HCT116 (cell line): ENCODE measurements around the gene WDR90. TPM values are rescaled to one million over a fixed set of nuclear protein-coding genes. Genes with fewer than 3 reads are reported as not detected.
A peak's percentile ranks its signal among the peaks of the same experiment; 100 is the strongest.

Source experiments
- ATAC-seq: fragments of 200-7000 bp; cut with Tn5 transposase; 2 replicates; pipeline ENCODE4 v1.9.1; 2020; ENCODE audit warnings: mild to moderate bottlenecking, moderate library complexity
- BruUV-seq: library from RNA; stranded (reverse); fragments of 400-500 nt; replicated peaks from 2 replicates; lab custom pipeline; 2021; lab: Mats Ljungman, UMichigan
- CTCF ChIA-PET: fragments of 300-600 bp; sonication (Branson Sonifier 250); formaldehyde crosslinking; loops from one replicate; lab custom pipeline; 2021; ENCODE audit warnings: antibody characterized with exemption; lab: Charles Lee
- POLR2A ChIA-PET: fragments of 300-600, 350-600 bp; sonication (Branson Sonifier 250); formaldehyde crosslinking; loops from one replicate; lab custom pipeline; 2021; ENCODE audit warnings: antibody characterized with exemption; lab: Charles Lee
- RAD21 ChIA-PET, 2 experiments: fragments of 300-600 bp; sonication (Branson Sonifier 250); formaldehyde crosslinking; loops; one replicate each; lab custom pipeline; 2023; ENCODE audit warnings: low total read pairs in 2 of 2; ENCODE audit not compliant: uncharacterized antibody in 2 of 2, unreplicated experiment in 2 of 2, low non-redundant PET in 1 of 2; lab: Charles Lee
- DNase-seq: peaks from one replicate; pipeline ENCODE4 v3.0.0-alpha.2; 2010; ENCODE audit warnings: low read depth, low spot score
- H2AFZ ChIP-seq: fragments of 200-600 bp; shearing (Covaris generic), sonication (generic); 2 replicates; pipeline ENCODE4 v1.6.1; 2017; ENCODE audit warnings: low read depth, mixed run types, mixed read lengths, antibody characterized with exemption, low read length; ENCODE audit not compliant: poor library complexity, severe bottlenecking
- H3K27ac ChIP-seq: 2 replicates; pipeline ENCODE4 v1.5.1; 2012; ENCODE audit warnings: low read depth, low read length
- H3K27me3 ChIP-seq: fragments of 200-600 bp; sonication (generic); 2 replicates; pipeline ENCODE4 v1.6.1; 2016; ENCODE audit warnings: mixed run types, low read length, mixed read lengths; ENCODE audit not compliant: insufficient read depth
- H3K36me3 ChIP-seq, 2 experiments: fragments of 200-500 bp in 1 of 2; fragments of 200-600 bp in 1 of 2; sonication (Bioruptor generic) in 1 of 2; sonication (generic) in 1 of 2; 2 replicates each; pipeline versions ENCODE4 v1.5.1 to v1.6.1; 2014 to 2016; ENCODE audit warnings: low read length in 2 of 2, inconsistent platforms in 1 of 2, mixed read lengths in 1 of 2, mixed run types in 1 of 2; ENCODE audit not compliant: insufficient read depth in 2 of 2, control insufficient read depth in 1 of 2
- H3K4me1 ChIP-seq, 2 experiments: fragments of 200-600 bp in 1 of 2; sonication (generic) in 1 of 2; 2 replicates each; pipeline versions ENCODE4 v1.5.1 to v1.6.1; 2012 to 2017; ENCODE audit warnings: low read length in 2 of 2, inconsistent platforms in 1 of 2, mild to moderate bottlenecking in 1 of 2, mixed read lengths in 1 of 2, mixed run types in 1 of 2, moderate library complexity in 1 of 2; ENCODE audit not compliant: insufficient read depth in 2 of 2, control insufficient read depth in 1 of 2
- H3K4me2 ChIP-seq: fragments of 200-600 bp; sonication (generic); 2 replicates; pipeline ENCODE4 v1.6.1; 2017; ENCODE audit warnings: mixed run types, low read length, mixed read lengths
- H3K4me3 ChIP-seq, 2 experiments: fragments of 200-600 bp in 1 of 2; sonication (generic) in 1 of 2; replicated peaks in 1 of 2; 2 replicates each; pipeline ENCODE4 v1.5.1; 2011 to 2016; ENCODE audit warnings: low read length in 2 of 2, control low read depth in 1 of 2, low read depth in 1 of 2, mild to moderate bottlenecking in 1 of 2, mixed read lengths in 1 of 2, mixed run types in 1 of 2
- H3K79me2 ChIP-seq: fragments of 200-600 bp; sonication (generic); 2 replicates; pipeline ENCODE4 v1.6.1; 2017; ENCODE audit warnings: mild to moderate bottlenecking, mixed run types, low read length, moderate library complexity, mixed read lengths; ENCODE audit not compliant: insufficient read depth
- H3K9ac ChIP-seq: fragments of 200-600 bp; sonication (generic); 2 replicates; pipeline ENCODE4 v1.6.1; 2016; ENCODE audit warnings: low read length, mixed read lengths
- H3K9me2 ChIP-seq: fragments of 200-600 bp; sonication (generic), shearing (Covaris generic); 2 replicates; pipeline ENCODE4 v1.6.1; 2017; ENCODE audit warnings: mixed run types, mild to moderate bottlenecking, moderate library complexity; ENCODE audit not compliant: insufficient read depth
- H3K9me3 ChIP-seq, 2 experiments: fragments of 200-500 bp in 1 of 2; fragments of 200-600 bp in 1 of 2; sonication (Bioruptor generic) in 1 of 2; sonication (generic) in 1 of 2; 2 replicates each; pipeline ENCODE4 v1.6.1; 2014 to 2017; ENCODE audit warnings: low read length in 2 of 2, mixed read lengths in 2 of 2, inconsistent platforms in 1 of 2, low read depth in 1 of 2, mild to moderate bottlenecking in 1 of 2, mixed run types in 1 of 2, moderate library complexity in 1 of 2; ENCODE audit not compliant: control insufficient read depth in 1 of 2, insufficient read depth in 1 of 2
- H4K20me1 ChIP-seq: fragments of 200-600 bp; sonication (generic), shearing (Covaris generic); 2 replicates; pipeline ENCODE4 v1.6.1; 2017; ENCODE audit warnings: mixed run types, mild to moderate bottlenecking, moderate library complexity; ENCODE audit not compliant: insufficient read depth
- CBX3 ChIP-seq: IDR thresholded peaks from 2 replicates; pipeline ENCODE4 v1.6.1; 2012; ENCODE audit warnings: low read depth
- CEBPB ChIP-seq: IDR thresholded peaks from 2 replicates; pipeline ENCODE4 v1.6.1; 2012; ENCODE audit warnings: low read depth
- EGR1 ChIP-seq: IDR thresholded peaks from 2 replicates; pipeline ENCODE4 v1.6.1; 2012; ENCODE audit warnings: low read depth
- EZH2 ChIP-seq: fragments of 200-600 bp; sonication (generic); IDR thresholded peaks from 2 replicates; pipeline ENCODE4 v1.6.1; 2017; ENCODE audit warnings: antibody characterized with exemption, mixed run types
- FOSL1 ChIP-seq: IDR thresholded peaks from 2 replicates; pipeline ENCODE4 v1.6.1; 2012; ENCODE audit warnings: low read depth
- POLR2AphosphoS5 ChIP-seq: IDR thresholded peaks from 2 replicates; pipeline ENCODE4 v1.6.1; 2011; ENCODE audit warnings: mild to moderate bottlenecking, low read depth, low read length, moderate library complexity
- SIN3A ChIP-seq: IDR thresholded peaks from 2 replicates; pipeline ENCODE4 v1.6.1; 2012; ENCODE audit warnings: low read depth
- SRF ChIP-seq: IDR thresholded peaks from 2 replicates; pipeline ENCODE4 v1.6.1; 2012; ENCODE audit warnings: low read depth
- TCF7L2 ChIP-seq: IDR thresholded peaks from 2 replicates; pipeline ENCODE4 v1.7.0; 2011; ENCODE audit warnings: borderline replicate concordance, inconsistent platforms; ENCODE audit not compliant: insufficient read depth, insufficient read length; ENCODE audit errors: extremely low read depth
- YY1 ChIP-seq: IDR thresholded peaks from 2 replicates; pipeline ENCODE4 v1.6.1; 2011; ENCODE audit warnings: low read length, low read depth, moderate library complexity, mild to moderate bottlenecking; ENCODE audit not compliant: insufficient replicate concordance; ENCODE audit errors: extremely low read depth
- ZFX ChIP-seq: fragments of 450-650 bp; IDR thresholded peaks from 2 replicates; pipeline ENCODE4 v1.6.1; 2017
- ZNF274 ChIP-seq: fragments of 200-500 bp; sonication (Bioruptor generic); IDR thresholded peaks from 2 replicates; pipeline ENCODE4 v1.6.1; 2014; ENCODE audit warnings: mild to moderate bottlenecking, low read depth, low read length, inconsistent platforms
- intact Hi-C: fragments of 100-400 bp; cut with micrococcal nuclease; formaldehyde crosslinking; loops from 2 replicates; pipeline ENCODE4 v1.10.0; 2022
- total RNA-seq: library from RNA; stranded (reverse); gene quantifications from one replicate; pipeline ENCODE4 v1.2.1, GENCODE V29; 2021; ENCODE audit not compliant: unreplicated experiment
- TF ChIP-seq, protein P1 (sequence below): IDR thresholded peaks from 2 replicates; pipeline ENCODE4 v1.6.1; 2012; ENCODE audit warnings: low read depth
- TF ChIP-seq, protein P2 (sequence below): IDR thresholded peaks from 2 replicates; pipeline ENCODE4 v1.6.1; 2012
- TF ChIP-seq, protein P3 (sequence below): IDR thresholded peaks from 2 replicates; pipeline ENCODE4 v1.6.1; 2011; ENCODE audit warnings: mild to moderate bottlenecking, low read length, moderate library complexity; ENCODE audit not compliant: insufficient replicate concordance; ENCODE audit errors: extremely low read depth

WDR90 gene
- total RNA-seq, 1 experiment from 2014 or later = 73.7 TPM

DNA sequence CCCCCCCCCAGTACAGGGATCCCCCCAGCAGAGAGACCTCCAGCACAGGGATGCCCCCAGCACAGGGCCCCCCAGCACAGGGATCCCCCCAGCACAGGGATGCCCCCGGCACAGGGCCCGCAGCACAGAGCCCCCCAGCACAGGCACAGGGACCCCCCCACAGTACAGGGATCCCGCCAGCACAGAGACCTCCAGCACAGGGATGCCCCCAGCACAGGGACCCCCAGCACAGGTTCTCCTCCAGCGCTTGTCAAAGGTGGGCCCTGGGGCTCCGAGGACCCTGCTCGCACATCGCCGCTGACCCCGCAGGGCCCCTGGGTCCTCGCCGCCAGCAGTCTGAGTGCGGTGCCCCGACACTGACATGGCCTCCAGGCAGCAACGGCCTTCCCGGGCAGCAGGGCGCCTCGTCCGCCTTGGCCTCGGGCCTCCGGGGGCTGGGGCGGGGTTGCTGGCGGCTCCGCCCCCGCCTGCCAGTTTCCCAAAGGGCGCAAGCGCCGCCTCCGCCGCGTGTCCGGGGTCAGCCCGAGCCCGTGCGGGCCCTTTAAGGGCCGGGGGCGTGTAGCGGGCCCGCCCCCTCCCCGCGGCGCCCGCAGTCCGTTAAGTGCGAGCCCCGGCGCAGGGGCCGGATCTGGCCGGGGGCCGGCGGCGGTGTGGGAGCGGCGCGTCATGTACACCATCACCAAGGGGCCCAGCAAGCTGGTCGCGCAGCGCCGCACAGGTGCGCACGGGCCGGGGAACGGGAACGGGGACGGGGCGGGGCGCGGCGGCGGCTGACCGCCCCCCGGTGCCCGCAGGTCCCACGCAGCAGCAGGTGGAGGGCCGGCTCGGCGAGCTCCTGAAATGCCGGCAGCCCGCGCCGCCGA lies 7.6 kb upstream of the WDR90 start, which contains the start of gene MCRIP2:
Gene MCRIP2 (plus strand): TSS at position 503 of the 863 bp plus-strand sequence. CDS start 164 bp downstream, at position 667.
- ChIA-PET RAD21 (no interaction called here), POLR2A (no interaction called here)

More for the DNA sequence above, 7.6 kb upstream of the WDR90 start, which contains the start of gene MCRIP2:
- intact Hi-C loops = no loop called here
- Histone ChIP-seq H3K36me3 (no peaks in the 10 kb centered on the region), H3K9me2 (no peaks in the 10 kb centered on the region), H3K4me3 (peak within 1 kb of the TSS; percentile 56 to 67), H2AFZ (no peak within 1 kb of the TSS), H3K4me1 (peaks cover 14 to 48% of the 10 kb centered on the region in 2 experiments), H3K27ac (peak within 1 kb of the TSS; percentile 90), H3K79me2 (peaks cover 23% of the 10 kb centered on the region), H4K20me1 (no peaks in the 10 kb centered on the region), H3K4me2 (peak within 1 kb of the TSS; percentile 76), H3K9ac (peak within 1 kb of the TSS; percentile 82), H3K27me3 (no peaks in the 10 kb centered on the region), H3K9me3 (no peaks in the 10 kb centered on the region)
- peak; percentile 88 for TF ChIP-seq EGR1
- no peak for TF ChIP-seq CBX3
- peak; percentile 14 for TF ChIP-seq TCF7L2
- TF ChIP-seq ZNF274 = no peak
- TF ChIP-seq SRF = no peak
- no peak for TF ChIP-seq ZFX
- no peak for TF ChIP-seq FOSL1
- no peak for TF ChIP-seq CEBPB
- peak; percentile 59 for TF ChIP-seq POLR2AphosphoS5
- TF ChIP-seq, protein P1, sequence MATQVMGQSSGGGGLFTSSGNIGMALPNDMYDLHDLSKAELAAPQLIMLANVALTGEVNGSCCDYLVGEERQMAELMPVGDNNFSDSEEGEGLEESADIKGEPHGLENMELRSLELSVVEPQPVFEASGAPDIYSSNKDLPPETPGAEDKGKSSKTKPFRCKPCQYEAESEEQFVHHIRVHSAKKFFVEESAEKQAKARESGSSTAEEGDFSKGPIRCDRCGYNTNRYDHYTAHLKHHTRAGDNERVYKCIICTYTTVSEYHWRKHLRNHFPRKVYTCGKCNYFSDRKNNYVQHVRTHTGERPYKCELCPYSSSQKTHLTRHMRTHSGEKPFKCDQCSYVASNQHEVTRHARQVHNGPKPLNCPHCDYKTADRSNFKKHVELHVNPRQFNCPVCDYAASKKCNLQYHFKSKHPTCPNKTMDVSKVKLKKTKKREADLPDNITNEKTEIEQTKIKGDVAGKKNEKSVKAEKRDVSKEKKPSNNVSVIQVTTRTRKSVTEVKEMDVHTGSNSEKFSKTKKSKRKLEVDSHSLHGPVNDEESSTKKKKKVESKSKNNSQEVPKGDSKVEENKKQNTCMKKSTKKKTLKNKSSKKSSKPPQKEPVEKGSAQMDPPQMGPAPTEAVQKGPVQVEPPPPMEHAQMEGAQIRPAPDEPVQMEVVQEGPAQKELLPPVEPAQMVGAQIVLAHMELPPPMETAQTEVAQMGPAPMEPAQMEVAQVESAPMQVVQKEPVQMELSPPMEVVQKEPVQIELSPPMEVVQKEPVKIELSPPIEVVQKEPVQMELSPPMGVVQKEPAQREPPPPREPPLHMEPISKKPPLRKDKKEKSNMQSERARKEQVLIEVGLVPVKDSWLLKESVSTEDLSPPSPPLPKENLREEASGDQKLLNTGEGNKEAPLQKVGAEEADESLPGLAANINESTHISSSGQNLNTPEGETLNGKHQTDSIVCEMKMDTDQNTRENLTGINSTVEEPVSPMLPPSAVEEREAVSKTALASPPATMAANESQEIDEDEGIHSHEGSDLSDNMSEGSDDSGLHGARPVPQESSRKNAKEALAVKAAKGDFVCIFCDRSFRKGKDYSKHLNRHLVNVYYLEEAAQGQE = no peak
- TF ChIP-seq, protein P2, sequence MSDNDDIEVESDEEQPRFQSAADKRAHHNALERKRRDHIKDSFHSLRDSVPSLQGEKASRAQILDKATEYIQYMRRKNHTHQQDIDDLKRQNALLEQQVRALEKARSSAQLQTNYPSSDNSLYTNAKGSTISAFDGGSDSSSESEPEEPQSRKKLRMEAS = peak; percentile 25
- TF ChIP-seq YY1 = no peak
- TF ChIP-seq SIN3A = peak; percentile 37
- TF ChIP-seq EZH2 = no peak
- TF ChIP-seq, protein P3, sequence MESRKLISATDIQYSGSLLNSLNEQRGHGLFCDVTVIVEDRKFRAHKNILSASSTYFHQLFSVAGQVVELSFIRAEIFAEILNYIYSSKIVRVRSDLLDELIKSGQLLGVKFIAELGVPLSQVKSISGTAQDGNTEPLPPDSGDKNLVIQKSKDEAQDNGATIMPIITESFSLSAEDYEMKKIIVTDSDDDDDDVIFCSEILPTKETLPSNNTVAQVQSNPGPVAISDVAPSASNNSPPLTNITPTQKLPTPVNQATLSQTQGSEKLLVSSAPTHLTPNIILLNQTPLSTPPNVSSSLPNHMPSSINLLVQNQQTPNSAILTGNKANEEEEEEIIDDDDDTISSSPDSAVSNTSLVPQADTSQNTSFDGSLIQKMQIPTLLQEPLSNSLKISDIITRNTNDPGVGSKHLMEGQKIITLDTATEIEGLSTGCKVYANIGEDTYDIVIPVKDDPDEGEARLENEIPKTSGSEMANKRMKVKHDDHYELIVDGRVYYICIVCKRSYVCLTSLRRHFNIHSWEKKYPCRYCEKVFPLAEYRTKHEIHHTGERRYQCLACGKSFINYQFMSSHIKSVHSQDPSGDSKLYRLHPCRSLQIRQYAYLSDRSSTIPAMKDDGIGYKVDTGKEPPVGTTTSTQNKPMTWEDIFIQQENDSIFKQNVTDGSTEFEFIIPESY = no peak
- CTCF ChIA-PET = no interaction called here
- no TSS peak for BruUV-seq
- ATAC-seq (peak; percentile 68), DNase-seq (no peak)
